Gastroesophageal sphincter (tissue), 3 donors: ENCODE results near the gene SLC16A9.

ENCODE experiments used
- CTCF ChIP-seq, 4 experiments: fragments of 200-600 bp in 2 of 4; fragments of 450-650 bp in 2 of 4; sonication (generic) in 1 of 4; IDR thresholded peaks; one replicate each; pipeline ENCODE4 v1.5.1; 2017 to 2019; ENCODE audit warnings: antibody characterized with exemption in 4 of 4, mild to moderate bottlenecking in 2 of 4, moderate library complexity in 2 of 4
- POLR2A ChIP-seq, 2 donors: fragments of 450-650 bp; IDR thresholded peaks; one replicate each; pipeline ENCODE4 v1.6.1; 2017; ENCODE audit warnings: antibody characterized with exemption in 2 of 2, mild to moderate bottlenecking in 2 of 2, moderate library complexity in 1 of 2
- POLR2AphosphoS5 ChIP-seq: sonication (generic); formaldehyde crosslinking; IDR thresholded peaks from one replicate; pipeline ENCODE4 v1.6.1; 2017; ENCODE audit warnings: antibody characterized with exemption

GRCh38 chr10:59724098-59724938, 14.7 kb upstream of the SLC16A9 start:
- no peak for TF ChIP-seq CTCF (IDR thresholded peaks at IDR 0.05)
- TF ChIP-seq POLR2A (IDR thresholded peaks at IDR 0.05): no peak
- TF ChIP-seq POLR2AphosphoS5: no peak
